DOHH2 (cell line): ENCODE data around the gene XNDC1N.

Source experiments
- H3F3A ChIP-seq: fragments of 200-600 bp; sonication (generic), shearing (Covaris generic); 2 replicates; pipeline ENCODE4 v1.6.0; 2016; ENCODE audit warnings: antibody characterized with exemption, mild to moderate bottlenecking; ENCODE audit not compliant: control insufficient read depth, insufficient read depth
- H3K27ac ChIP-seq: fragments of 200-600 bp; sonication (generic); 2 replicates; pipeline ENCODE4 v1.5.1; 2014; ENCODE audit warnings: low read depth, mild to moderate bottlenecking, low read length, moderate library complexity
- H3K27me3 ChIP-seq: fragments of 200-600 bp; sonication (generic); 2 replicates; pipeline ENCODE4 v1.6.1; 2014; ENCODE audit warnings: mild to moderate bottlenecking, low read length, mixed read lengths; ENCODE audit not compliant: control insufficient read depth
- H3K36me3 ChIP-seq: fragments of 200-600 bp; sonication (generic); 2 replicates; pipeline ENCODE4 v1.6.1; 2014; ENCODE audit warnings: mild to moderate bottlenecking, low read length, moderate library complexity, mixed read lengths; ENCODE audit not compliant: control insufficient read depth
- H3K4me1 ChIP-seq: fragments of 200-600 bp; sonication (generic); 2 replicates; pipeline ENCODE4 v1.6.1; 2014; ENCODE audit warnings: mild to moderate bottlenecking, low read length, mixed read lengths; ENCODE audit not compliant: control insufficient read depth
- H3K4me2 ChIP-seq: fragments of 200-600 bp; sonication (generic); 2 replicates; pipeline ENCODE4 v1.6.0; 2014; ENCODE audit warnings: mild to moderate bottlenecking, low read length, moderate library complexity
- H3K4me3 ChIP-seq: fragments of 200-600 bp; sonication (generic); 2 replicates; pipeline ENCODE4 v1.5.1; 2014; ENCODE audit warnings: mild to moderate bottlenecking, low read length, mixed read lengths
- H3K79me2 ChIP-seq: fragments of 200-600 bp; sonication (generic); 2 replicates; pipeline ENCODE4 v1.6.1; 2014; ENCODE audit warnings: mild to moderate bottlenecking, low read length, mixed read lengths; ENCODE audit not compliant: control insufficient read depth
- H3K9me2 ChIP-seq: fragments of 200-600 bp; sonication (generic); replicated peaks from 2 replicates; pipeline ENCODE4 v1.6.1; 2014; ENCODE audit warnings: mild to moderate bottlenecking, low read length, mixed read lengths; ENCODE audit not compliant: control insufficient read depth
- H3K9me3 ChIP-seq: fragments of 200-600 bp; sonication (generic); 2 replicates; pipeline ENCODE4 v1.6.1; 2014; ENCODE audit warnings: antibody characterized with exemption, low read length, mixed read lengths; ENCODE audit not compliant: control insufficient read depth, insufficient read depth
- H4K20me1 ChIP-seq: fragments of 200-600 bp; sonication (generic); 2 replicates; pipeline ENCODE4 v1.6.0; 2014; ENCODE audit warnings: low read depth, mild to moderate bottlenecking, antibody characterized with exemption, low read length, moderate library complexity; ENCODE audit not compliant: control insufficient read depth, insufficient read depth
- EZH2phosphoT487 ChIP-seq: fragments of 200-600 bp; sonication (generic); IDR thresholded peaks from 2 replicates; pipeline ENCODE4 v1.6.1; 2017; ENCODE audit warnings: borderline replicate concordance, mild to moderate bottlenecking, antibody characterized with exemption, low read length, moderate library complexity, mixed read lengths
- TF ChIP-seq, protein P1 (sequence below): fragments of 200-600 bp; sonication (generic); IDR thresholded peaks from one replicate; pipeline ENCODE4 v1.5.1; 2014; ENCODE audit warnings: antibody characterized with exemption, mild to moderate bottlenecking, low read depth, low read length; ENCODE audit not compliant: poor library complexity, severe bottlenecking

XNDC1N gene

DNA sequence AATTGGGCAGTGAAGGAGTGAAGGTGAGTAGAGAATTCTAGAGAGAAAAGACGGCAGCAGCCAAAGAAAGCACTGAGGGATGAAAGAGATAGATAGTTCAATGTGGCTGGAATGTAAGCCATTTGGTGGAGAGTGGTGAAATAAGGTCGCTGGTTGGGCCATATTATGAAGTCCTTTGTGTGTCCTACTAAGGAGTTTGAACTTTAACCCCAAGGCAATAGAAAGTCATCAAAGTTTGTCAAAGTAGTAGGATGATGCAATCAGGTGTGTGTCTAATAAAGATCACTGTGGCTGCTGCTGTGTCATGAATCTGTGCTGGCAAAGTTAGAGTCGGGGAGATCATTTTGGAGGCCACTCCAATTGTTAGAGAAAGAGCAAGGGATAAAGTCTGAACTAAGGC lies 19.1 kb upstream of the XNDC1N start:
- Histone ChIP-seq H3K79me2 (peaks cover 54% of the 10 kb centered on the region), H3K9me2 (no peaks in the 10 kb centered on the region), H3K9me3 (no peaks in the 10 kb centered on the region), H3K36me3 (no peaks in the 10 kb centered on the region), H3K4me2 (no peak overlapping the region), H4K20me1 (peaks cover 6% of the 10 kb centered on the region; the same call in 1 of the 2 replicates), H3F3A (no peaks in the 10 kb centered on the region), H3K27ac (no peak overlapping the region), H3K4me1 (peaks cover 34% of the 10 kb centered on the region), H3K27me3 (no peaks in the 10 kb centered on the region), H3K4me3 (no peak overlapping the region)
- TF ChIP-seq, protein P1, sequence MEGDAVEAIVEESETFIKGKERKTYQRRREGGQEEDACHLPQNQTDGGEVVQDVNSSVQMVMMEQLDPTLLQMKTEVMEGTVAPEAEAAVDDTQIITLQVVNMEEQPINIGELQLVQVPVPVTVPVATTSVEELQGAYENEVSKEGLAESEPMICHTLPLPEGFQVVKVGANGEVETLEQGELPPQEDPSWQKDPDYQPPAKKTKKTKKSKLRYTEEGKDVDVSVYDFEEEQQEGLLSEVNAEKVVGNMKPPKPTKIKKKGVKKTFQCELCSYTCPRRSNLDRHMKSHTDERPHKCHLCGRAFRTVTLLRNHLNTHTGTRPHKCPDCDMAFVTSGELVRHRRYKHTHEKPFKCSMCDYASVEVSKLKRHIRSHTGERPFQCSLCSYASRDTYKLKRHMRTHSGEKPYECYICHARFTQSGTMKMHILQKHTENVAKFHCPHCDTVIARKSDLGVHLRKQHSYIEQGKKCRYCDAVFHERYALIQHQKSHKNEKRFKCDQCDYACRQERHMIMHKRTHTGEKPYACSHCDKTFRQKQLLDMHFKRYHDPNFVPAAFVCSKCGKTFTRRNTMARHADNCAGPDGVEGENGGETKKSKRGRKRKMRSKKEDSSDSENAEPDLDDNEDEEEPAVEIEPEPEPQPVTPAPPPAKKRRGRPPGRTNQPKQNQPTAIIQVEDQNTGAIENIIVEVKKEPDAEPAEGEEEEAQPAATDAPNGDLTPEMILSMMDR = no peak
- no peak for TF ChIP-seq EZH2phosphoT487

DNA sequence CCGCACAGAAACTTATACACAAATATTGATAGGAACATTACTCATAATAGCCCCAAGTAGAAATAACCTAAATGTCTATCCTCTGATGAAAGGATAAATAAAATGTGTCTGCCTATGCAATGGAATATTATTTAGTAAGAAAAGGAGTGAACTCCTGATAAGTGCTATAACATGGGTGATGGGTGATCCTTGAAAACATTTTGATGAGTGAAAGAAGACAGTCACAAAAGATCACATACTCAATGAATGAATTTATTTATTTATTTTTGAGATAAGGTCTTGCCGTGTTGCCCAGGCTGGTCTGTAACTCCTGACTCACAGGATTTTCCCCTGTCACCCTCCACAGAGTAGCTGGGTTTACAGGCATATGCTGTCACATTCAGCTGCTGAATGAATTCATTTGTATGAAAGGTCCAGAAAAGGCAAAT lies 17.8 kb upstream of the XNDC1N start:
- Histone ChIP-seq H3K36me3 (no peaks in the 10 kb centered on the region), H3K9me3 (no peaks in the 10 kb centered on the region), H3K4me2 (no peak overlapping the region), H4K20me1 (peaks cover 6% of the 10 kb centered on the region; the same call in 1 of the 2 replicates), H3F3A (no peaks in the 10 kb centered on the region), H3K79me2 (peaks cover 47% of the 10 kb centered on the region), H3K27me3 (no peaks in the 10 kb centered on the region), H3K4me3 (no peak overlapping the region), H3K9me2 (no peaks in the 10 kb centered on the region), H3K4me1 (peaks cover 23% of the 10 kb centered on the region), H3K27ac (no peak overlapping the region)
- TF ChIP-seq, protein P1 = no peak
- TF ChIP-seq EZH2phosphoT487 = no peak

DNA sequence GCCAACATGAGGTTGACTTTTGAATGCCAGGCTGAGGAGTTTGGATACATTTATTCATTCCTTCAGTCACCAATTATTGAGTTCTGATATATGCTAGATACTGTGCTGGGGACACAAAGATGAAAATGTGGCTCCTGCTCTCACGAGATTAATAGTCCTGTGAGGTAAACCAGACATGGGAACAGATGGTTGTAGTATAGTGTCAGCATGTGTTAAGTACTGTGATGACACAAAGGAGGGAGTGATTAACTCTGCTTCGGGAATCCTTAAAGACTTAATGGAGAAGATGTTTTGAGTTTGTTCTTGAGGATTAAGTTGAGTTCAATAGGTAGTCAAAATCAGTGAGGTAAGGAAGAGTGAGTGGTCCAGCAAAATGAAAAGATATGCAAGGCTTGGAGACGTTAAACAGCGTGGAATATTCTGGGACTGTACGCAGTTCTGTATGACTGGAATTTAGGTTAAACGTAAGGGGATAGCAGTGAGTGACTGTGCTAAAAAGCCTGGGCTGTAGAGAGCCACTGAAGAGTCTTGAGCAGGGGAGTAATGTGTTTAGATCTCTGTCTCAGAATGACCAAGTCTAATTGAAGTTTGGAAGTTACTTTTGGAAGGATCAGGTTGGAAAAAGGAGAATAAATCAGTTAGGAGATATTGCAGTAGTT lies 12.3 kb upstream of the XNDC1N start:
- Histone ChIP-seq H3K36me3 (no peaks in the 10 kb centered on the region), H3K9me2 (no peaks in the 10 kb centered on the region), H3K4me3 (no peak overlapping the region), H3K27me3 (no peaks in the 10 kb centered on the region), H4K20me1 (peaks cover 6% of the 10 kb centered on the region; the same call in 1 of the 2 replicates), H3K4me2 (no peak overlapping the region), H3K4me1 (peaks cover 32% of the 10 kb centered on the region), H3K27ac (no peak overlapping the region), H3K9me3 (no peaks in the 10 kb centered on the region), H3F3A (no peaks in the 10 kb centered on the region), H3K79me2 (peaks cover 55% of the 10 kb centered on the region)
- TF ChIP-seq EZH2phosphoT487 = no peak
- TF ChIP-seq, protein P1 = no peak
